HG03159 (cell line): ENCODE data around the gene RNLS.

Source experiments
- ATAC-seq: cut with Tn5 transposase; IDR thresholded peaks from one replicate; pipeline ENCODE4 v1.9.1; 2021; ENCODE audit warnings: mild to moderate bottlenecking, moderate library complexity; ENCODE audit not compliant: unreplicated experiment

RNLS gene

DNA sequence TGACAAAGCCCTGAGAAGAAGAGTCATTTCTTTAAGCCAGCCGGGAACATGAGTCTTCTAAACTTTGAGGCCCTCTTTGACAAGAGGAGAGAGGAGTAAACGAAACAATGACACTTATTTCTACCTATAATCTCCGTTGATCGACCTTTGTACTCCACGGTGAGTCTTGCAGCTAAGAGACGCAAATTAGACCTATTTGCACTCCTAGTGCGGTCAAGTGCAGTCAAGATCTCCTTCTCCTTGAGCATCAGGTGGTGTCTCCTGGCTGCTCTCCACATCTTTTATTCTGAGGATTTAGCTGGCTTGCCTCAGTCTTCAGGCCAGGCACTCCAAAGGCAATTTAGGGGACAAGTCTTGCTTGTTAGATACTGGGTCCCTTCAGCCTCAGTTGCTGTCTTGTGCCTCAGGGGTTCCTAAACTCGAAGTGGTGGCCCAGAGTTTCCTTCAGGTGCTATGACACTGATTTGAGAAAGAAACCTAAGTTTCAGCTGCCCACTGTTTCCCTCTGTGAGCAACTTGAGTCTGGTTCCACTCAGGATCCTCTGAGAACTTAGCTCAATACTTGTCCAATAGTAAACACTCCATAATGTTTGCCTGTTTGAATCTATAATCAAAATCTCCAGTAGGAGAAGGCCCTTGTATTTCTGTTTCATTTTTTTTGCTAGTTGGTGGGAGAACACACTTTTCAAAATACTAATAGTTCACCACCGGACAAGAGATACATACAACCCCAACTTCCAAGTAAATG lies 312.9 kb downstream of the RNLS start:
- ATAC-seq, result no peak

DNA sequence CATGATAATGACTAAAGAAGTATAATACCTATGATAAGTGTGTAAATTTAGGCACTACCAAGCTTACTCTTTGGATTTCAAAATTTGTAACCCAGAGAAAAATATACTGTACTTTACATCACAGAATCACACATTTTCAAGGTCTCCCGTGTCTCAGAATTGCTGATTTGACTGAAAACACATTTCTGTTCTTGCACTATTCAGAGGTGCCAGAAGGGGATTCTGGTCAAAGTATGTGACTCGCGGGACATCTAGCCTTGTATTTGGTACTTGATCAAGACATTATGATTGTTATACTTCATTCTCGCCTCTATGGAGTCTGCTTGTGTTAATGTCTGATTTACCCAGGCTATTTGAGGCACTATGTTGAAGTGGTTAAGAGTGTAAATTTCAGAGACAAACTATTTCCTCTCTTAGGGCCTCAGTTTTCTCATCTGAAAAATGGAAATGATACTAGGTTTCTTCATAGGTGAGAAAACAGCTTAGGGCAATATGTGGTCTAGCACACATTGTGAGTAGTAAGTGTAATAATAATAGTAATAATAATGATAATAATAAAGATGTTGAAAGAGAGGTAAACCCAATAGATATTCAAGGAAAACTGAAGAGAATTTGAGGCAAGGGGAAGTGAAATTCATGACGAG lies 320.4 kb downstream of the RNLS start:
- ATAC-seq, result no peak

DNA sequence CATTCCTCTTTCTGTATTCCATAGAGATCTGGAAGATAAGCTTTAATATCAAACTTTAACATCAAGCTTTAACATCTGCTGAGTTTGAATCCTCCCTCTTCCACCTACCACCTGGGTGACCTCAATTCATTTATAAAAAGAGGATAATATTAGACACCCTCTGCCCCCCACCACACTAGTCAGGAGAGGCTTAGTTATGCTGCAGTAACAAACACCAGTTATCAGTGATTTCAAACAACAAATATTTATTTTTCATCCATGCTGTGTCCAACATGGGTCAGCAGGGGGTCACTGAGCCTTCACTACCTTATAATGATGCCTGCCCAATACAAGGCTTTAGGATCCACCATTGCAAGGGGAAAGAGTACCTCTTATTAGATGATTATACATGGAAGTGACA lies 322.0 kb downstream of the RNLS start:
- ATAC-seq, result no peak

DNA sequence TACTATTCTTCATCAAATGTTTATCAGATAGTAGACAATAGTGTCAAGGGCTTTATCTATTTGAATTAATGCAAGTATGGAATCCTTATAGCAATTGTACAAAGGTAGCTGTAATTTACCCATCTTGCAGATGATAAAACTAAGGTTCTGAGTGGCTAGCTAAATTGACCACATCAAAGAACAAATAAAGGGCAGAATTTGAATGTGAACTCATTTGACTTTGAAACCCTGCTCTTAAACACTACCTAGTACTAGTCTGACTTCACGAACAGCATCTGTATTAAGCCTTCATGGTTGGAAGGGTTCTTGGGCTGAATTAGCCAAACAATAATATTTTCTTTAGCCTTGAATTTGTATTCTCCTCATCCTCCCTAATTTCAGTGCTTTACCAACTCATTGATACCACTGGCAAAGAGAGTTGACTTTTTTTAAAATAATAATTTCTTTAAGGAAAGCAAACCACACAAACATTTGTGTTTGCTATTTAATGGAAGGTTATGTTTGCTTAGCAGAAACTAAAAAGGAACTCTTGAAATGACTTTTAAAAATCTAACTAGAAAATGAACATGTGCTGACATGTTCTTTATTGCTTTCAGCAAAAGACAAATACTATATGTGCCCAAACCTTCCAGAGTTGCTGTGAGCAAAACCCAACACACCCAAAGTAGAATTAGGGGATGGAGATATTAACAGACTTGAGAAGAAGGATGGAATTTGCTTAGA lies 322.6 kb downstream of the RNLS start:
- ATAC-seq, result no peak

DNA sequence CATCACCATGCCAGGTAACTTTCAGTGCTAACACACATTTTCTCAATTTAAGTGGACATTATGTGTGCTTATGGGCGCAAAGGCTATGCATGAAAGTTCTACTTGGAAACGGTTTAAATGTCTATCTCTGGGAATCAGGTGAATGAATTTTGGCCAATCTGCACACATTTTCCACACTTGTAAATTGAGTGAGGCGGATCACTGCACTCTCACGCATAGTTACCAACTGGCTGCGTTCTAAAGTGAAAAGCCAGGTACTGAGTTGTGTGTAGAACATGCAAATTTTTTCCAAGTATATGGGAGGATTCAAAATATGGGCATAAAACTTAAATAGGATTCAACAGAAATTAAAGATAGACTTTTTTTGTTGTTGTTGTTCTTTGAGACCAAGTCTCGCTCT lies 323.7 kb downstream of the RNLS start:
- ATAC-seq, result no peak

DNA sequence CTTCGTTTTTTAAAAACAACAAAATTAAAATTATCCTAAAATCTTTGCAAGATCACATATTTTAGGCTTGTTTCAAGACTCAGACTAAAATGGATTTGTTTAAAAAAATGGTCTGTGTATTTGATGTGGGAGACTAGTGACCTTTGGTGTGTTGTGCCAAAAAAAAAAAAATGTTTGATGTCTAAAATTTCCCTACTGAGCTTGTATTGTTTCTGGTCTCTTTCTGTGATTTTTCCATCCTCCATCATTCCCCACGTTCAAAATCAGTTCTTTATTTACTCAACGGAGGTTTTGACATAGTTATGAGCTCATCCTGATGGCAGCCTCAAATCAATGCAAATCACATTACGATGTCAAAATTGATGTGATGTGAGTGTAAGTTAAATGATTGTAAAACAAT lies 326.2 kb downstream of the RNLS start:
- no peak for ATAC-seq

DNA sequence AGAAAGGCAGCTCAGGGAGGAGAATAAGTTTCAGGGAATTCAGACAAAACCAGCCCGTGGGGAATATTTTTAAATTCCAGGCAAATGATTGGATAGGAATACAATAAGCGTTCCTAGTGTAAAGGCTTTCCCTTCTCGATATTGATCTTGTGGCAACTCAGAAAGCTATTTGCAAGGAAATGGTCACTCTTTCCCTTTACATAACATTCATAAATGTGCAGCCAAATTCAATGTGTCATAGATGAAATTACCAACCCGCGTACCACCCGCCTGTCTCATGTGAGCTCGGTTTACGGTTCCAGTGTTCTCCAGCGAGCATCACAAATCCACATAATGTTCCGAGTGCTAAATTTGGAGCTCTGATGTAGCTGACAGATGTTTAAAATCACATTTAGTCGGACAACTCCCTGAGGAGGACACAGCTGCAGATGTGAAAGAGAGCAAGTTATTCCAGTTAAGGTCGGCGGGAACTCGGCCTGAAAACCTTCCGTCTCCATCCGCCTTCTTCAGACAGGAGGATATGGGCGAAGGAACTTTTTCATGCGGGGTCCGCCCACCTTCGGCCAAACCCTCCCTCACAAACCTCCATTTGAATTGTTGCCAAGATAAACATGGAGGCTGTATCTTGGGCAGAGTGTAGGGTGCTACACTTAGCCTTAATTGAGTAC lies 327.0 kb downstream of the RNLS start:
- ATAC-seq, result no peak

DNA sequence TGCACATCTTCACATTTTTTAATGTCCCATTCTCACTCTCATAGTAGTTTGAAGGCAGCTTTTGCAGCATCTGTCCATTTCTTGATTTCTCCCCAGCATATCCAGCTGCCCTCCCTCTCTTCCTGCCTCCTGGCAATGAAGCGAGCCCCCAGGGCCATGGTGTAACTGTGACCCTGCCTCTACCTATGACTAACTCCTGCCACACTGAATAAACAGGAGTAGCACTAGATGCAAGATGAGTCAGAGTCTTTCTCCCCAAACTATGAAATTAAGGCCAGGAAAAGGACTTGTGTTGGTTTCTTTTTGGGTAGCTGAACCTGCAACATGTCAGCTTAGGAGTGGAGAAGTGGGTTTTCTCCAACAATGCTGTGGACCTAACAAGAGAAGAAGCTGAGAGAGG lies 329.0 kb downstream of the RNLS start:
- ATAC-seq, result no peak

DNA sequence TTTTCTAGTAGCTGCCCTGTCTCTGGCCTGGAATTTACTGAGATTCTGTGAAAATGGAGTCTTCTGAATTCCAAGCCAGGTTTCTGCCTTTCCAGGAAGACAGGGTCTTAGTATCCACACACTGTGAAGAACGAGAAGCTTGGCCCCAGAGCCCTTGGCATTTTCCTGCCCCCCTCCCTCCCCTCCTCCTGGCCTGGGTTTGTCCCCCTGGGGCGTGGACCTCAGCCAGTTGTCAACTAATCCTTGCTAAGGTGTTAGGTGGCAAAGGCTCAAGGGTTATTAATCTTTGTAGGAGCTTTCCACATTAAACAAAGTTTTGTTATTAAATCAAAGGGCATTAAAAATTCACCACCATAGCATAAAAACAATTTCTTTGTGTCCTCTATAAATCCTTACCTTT lies 329.5 kb downstream of the RNLS start:
- ATAC-seq, result no peak

DNA sequence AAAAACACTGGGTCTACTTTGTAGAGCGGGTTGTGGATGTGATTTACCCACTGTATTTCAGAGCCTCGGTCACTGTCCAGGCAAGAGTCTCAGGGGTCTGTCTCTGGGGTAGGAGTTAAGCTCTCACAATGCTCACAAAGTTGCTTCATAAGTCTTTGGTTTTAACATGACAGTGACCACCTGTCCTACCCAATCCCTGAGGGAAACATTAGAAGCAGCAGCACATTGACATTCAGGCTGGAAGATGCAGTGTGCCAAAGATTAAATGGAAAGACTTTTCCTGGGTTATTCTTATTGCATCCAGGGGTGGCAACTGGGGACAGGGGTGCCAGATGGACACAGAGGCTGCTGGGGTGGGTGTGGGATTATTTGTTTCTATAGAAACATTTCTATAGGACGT lies 330.0 kb downstream of the RNLS start:
- ATAC-seq, result no peak

DNA sequence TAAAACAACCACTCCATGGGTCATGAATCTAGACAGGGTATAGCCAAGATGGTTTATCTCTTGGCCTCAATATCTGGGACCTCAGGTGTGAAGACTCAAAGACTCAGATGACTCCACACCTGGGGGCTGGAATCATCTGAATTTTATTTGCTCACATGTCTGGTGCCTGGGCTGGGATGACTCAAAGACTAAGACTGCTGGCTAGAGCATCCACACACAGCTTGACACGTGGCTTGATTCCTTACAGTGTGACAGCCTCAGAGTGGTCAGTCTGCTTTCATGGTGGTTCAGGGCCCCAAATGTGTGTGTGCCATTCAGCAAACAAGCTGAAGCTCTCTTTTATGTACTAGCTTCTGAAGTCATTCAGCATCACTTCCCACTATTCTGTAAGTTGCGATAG lies 333.7 kb downstream of the RNLS start:
- ATAC-seq, result no peak

DNA sequence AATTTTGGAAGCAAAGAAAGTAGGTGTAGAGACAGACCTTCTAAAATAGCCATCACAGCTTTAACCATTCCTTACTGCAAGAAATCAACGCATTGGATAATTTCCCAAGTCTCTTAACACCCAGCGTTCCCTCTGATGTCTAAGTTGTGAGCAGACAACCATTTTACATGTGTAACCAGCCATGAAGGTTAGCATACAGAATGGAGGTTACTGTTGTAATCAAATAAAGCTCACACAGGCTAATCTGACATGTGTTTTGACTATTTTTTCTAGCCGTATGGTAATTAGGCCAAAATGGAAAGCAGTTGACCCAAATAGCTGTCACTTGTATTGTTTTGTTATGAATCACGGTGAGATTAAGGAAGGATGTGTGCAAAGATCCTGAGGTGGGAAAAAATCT lies 336.4 kb downstream of the RNLS start:
- no peak for ATAC-seq

DNA sequence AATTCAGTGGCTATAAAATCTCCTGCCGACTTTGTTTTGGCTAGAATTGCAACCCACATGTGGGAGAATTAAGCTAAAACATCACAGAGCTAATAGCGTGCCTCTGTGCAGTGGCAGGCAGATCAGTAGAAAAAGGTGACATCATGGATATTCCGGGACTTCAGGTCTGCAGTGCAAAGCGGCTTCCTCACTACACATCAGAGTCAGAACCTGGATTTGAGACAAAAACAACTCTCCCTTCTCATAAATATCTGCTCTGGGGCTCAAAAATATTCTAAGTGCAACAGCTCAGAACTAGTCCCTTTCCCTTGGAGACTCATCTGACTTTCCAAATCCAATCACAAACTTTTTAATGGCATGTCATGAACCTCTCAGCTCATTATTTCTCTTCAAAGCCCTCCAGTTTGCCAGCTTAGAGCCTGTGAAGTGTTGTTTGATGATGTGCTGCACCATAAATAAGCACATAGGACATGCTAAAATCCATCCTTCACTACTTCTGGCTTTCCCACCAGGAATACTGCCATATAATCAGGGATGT lies 337.1 kb downstream of the RNLS start:
- ATAC-seq, result no peak

DNA sequence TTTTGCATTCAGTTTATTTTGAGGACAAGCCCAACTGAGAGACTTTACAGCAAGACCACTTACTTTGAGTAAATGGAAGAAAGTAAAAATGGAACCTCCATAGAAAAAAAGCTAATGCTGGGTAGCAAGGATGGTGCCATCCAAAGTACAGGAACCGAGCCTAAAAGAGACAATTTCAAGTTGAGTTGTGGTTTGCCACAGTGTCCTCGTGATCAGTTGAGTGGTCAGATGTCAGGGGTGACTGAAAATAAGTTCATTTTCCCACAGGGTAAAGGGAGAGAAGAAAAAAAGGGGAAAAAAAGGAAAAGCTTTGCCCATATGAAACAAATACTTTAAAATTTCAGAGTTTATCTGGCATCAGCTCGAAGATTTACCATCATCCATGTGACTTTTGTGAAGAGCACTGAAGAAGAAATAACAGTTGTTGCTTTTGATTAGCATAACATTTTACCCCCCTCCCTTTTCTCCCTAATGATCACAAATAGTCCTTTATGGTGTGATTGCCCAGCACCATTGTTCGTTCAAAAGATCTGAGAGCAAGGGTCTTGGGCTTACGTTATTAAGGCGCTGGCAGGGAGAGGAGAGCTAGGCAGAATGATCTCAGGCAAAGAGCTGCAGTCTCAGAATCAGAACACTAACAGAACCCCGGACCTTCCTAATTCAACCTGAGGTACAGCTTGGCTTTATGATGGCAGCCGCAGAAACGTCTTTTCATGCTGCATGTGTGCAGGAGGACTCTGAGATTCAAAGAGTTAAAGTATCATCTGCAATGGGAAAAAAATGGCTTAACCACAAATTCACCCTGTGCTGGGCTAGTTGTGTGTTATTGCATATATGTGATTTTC lies 338.1 kb downstream of the RNLS start:
- no peak for ATAC-seq

DNA sequence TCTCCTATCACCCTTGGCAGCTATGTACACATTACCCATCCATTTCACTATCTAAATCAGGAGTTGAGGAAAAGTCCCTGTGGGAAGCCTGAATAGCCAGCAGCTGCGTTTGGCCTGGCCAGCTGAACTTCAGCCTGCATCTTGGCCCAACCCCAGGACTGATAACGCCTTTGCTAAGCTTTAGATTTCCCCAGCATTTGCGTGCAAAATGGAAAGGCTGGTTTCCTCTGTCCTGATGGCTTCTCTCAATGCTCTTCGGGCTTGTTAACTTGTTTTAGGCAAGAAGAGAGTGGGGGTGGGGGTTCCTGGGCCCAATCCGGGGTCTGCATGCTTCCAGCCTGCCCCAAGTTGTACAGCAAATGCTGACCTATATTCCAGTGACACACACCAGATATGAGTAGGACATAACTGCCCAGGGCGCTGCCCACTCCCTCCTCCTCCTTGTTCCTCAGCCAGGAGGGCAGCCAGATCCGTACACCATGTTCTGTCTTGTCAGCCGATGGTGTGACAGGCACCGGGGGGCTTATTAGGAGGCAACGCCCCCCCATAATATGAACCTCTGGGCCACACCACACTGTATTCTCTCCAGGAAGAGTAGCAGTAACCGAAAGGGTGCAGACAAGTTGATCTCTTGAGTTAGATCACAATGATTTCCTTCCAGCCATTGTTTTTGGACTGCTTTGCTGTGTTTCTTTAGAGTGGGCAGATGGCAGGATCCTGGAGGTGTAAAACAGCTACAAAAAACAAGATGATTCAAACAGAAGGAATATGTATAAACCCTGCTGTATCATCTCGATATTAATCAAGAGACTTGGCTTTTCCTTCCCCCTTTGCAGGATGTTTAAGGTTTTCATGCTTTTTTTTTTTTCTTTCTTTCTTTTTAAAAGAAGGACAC lies 339.0 kb downstream of the RNLS start:
- no peak for ATAC-seq

DNA sequence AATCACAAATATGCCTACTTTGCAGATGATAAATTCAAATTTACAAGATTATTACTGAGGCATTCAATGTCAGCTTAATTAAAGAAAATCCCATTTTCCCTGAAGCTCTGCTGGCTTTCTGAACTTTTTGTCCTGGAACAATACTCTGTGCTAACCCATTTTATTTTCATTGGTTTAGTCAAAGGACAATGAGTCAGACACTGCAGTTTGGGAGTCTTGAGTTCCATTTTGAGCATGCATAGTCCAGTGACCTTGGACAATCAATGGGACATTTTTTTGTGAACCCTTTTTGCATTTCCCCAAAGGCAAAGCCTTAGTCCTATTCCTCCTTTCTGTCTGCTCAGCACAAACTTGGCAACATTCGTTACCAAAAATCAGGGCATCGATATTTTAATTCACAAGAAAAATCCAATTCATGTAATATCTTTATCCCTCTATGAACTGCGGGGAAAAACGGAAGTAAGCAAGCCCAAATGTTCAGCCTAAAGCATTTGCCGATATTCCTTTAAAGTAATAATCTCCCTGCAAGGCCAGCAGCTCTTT lies 339.8 kb downstream of the RNLS start:
- no peak for ATAC-seq

DNA sequence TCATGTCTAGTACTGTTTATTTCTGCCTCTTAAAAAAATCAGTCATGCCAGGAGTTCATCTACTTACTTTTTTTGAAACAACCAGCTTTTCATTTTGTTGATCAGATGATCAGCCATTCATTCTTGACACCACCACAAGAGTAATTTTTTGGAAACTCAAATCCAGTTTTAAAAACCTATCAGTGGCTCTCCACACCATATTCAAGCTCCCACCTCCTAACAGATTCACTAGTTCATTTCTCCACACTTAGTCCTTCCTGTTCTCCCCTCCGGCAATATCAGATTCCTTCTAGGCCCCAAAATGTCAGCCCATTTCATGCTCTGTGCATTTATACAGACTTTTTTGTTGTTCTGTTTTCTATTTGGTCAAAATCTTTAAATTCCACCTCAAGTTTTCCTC lies 341.6 kb downstream of the RNLS start:
- no peak for ATAC-seq

DNA sequence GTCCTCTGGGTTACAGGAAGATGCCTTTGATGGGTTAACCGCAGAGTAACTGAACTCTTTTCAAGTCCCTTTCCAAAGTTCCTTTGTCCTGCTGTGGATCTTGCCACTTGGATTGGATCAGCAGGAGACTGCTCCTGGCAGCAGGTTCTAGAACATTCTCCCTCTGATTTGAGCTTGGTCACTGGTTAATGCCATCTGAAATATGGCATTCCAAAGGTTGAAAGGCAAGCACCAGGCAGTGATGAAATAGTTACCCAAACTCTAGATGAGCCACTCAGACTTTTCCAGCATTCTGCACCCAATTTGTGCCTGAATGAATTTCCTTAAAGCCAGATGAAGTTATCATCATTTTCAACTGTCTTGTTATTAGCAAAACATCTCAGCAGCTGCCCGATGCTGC lies 343.9 kb downstream of the RNLS start:
- ATAC-seq, result no peak

DNA sequence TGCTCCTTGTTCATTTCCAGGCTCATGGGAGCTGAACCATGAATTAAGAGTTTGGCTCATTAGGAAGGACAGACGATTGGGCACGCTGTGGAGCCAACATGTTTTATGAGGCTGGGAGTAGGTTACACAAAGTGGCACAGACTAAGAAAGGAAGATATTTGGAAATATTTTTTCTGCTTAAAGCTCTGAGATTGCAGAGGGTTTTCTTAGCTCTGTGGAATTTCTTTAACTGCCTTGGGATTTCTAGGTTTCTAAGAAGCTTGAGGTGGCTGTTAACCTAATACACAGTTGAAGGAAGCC lies 344.6 kb downstream of the RNLS start:
- no peak for ATAC-seq
